IMR-90 (cell line): Measurements from ENCODE around the gene AP2B1. TPM values are rescaled to one million over a fixed set of nuclear protein-coding genes. Genes with fewer than 3 reads are reported as not detected.

Experiments
- ATAC-seq: fragments of 200-7000 bp; cut with Tn5 transposase; 2 replicates; pipeline ENCODE4 v1.9.1; 2020; ENCODE audit warnings: low read depth, mild to moderate bottlenecking, moderate library complexity
- BruUV-seq: library from RNA; stranded (reverse); fragments of 400-500 nt; replicated peaks from 2 replicates; lab custom pipeline; 2021; lab: Mats Ljungman, UMichigan
- CTCF ChIA-PET: fragments of 300-600 bp; formaldehyde crosslinking; extraction: SDS; loops from one replicate; lab custom pipeline; 2021; ENCODE audit warnings: antibody characterized with exemption; lab: Yijun Ruan, JAX
- POLR2A ChIA-PET: fragments of 300-600 bp; sonication (Branson Sonifier 250); formaldehyde crosslinking; loops from one replicate; lab custom pipeline; 2022; ENCODE audit warnings: antibody characterized with exemption; ENCODE audit not compliant: unreplicated experiment; lab: Charles Lee
- DNase-seq: peaks from one replicate; pipeline ENCODE4 v3.0.0; 2013
- H2AFZ ChIP-seq: replicated peaks from 2 replicates; pipeline ENCODE3; 2013; ENCODE audit warnings: low read length, mild to moderate bottlenecking; ENCODE audit not compliant: poor library complexity
- H2AK5ac ChIP-seq: 2 replicates; pipeline ENCODE4 v1.6.1; 2013; ENCODE audit warnings: low read depth, low read length, inconsistent platforms
- H2AK9ac ChIP-seq: replicated peaks from 2 replicates; pipeline ENCODE3; 2013; ENCODE audit warnings: mild to moderate bottlenecking, low read depth, low read length, moderate library complexity; ENCODE audit not compliant: poor library complexity
- H2BK120ac ChIP-seq: 2 replicates; pipeline ENCODE4 v1.6.1; 2013; ENCODE audit warnings: low read depth, low read length, inconsistent platforms
- H2BK15ac ChIP-seq: 3 replicates; pipeline ENCODE4 v1.6.1; 2013; ENCODE audit warnings: low read depth, low read length, inconsistent platforms
- H2BK20ac ChIP-seq: 2 replicates; pipeline ENCODE4 v1.6.1; 2013; ENCODE audit warnings: low read depth, mild to moderate bottlenecking, inconsistent platforms, low read length, moderate library complexity
- H2BK5ac ChIP-seq: 2 replicates; pipeline ENCODE4 v1.6.1; 2013; ENCODE audit warnings: mild to moderate bottlenecking, low read depth, low read length, inconsistent platforms; ENCODE audit not compliant: poor library complexity, severe bottlenecking
- H3K14ac ChIP-seq: replicated peaks from 2 replicates; pipeline ENCODE4 v1.6.1; 2013; ENCODE audit warnings: low read depth, low read length, inconsistent platforms
- H3K18ac ChIP-seq: 2 replicates; pipeline ENCODE4 v1.6.1; 2013; ENCODE audit warnings: low read depth, low read length, control low read depth
- H3K23ac ChIP-seq: 2 replicates; pipeline ENCODE4 v1.6.1; 2013; ENCODE audit warnings: low read depth, low read length, inconsistent platforms
- H3K27ac ChIP-seq: 2 replicates; pipeline ENCODE4 v1.5.1; 2013; ENCODE audit warnings: mild to moderate bottlenecking, control low read depth, low read length; ENCODE audit not compliant: insufficient read depth
- H3K27me3 ChIP-seq: 2 replicates; pipeline ENCODE4 v1.6.1; 2013; ENCODE audit warnings: low read length; ENCODE audit not compliant: control insufficient read depth, insufficient read depth
- H3K36me3 ChIP-seq: 2 replicates; pipeline ENCODE4 v1.6.1; 2013; ENCODE audit warnings: low read length, mixed read lengths; ENCODE audit not compliant: control insufficient read depth, insufficient read depth
- H3K4ac ChIP-seq: 2 replicates; pipeline ENCODE4 v1.6.1; 2013; ENCODE audit warnings: low read depth, low read length, inconsistent platforms
- H3K4me1 ChIP-seq: 2 replicates; pipeline ENCODE4 v1.6.1; 2013; ENCODE audit warnings: low read length, mixed read lengths; ENCODE audit not compliant: control insufficient read depth, insufficient read depth
- H3K4me2 ChIP-seq: 2 replicates; pipeline ENCODE4 v1.6.1; 2013; ENCODE audit warnings: low read depth, mild to moderate bottlenecking, control low read depth, low read length, moderate library complexity
- H3K4me3 ChIP-seq: 2 replicates; pipeline ENCODE4 v1.5.1; 2013; ENCODE audit warnings: low read depth, mild to moderate bottlenecking, control low read depth, low read length, moderate library complexity; ENCODE audit not compliant: insufficient read depth
- H3K56ac ChIP-seq: 2 replicates; pipeline ENCODE4 v1.6.1; 2013; ENCODE audit warnings: low read length, inconsistent platforms; ENCODE audit not compliant: insufficient read depth; ENCODE audit errors: extremely low read depth
- H3K79me1 ChIP-seq, 2 experiments: 2 replicates each; pipeline ENCODE4 v1.6.1; 2013; ENCODE audit warnings: low read length in 2 of 2, inconsistent platforms in 1 of 2, low read depth in 1 of 2
- H3K9ac ChIP-seq: 2 replicates; pipeline ENCODE4 v1.6.1; 2013; ENCODE audit warnings: low read depth, low read length, control low read depth
- H3K9me1 ChIP-seq: 2 replicates; pipeline ENCODE4 v1.6.1; 2013; ENCODE audit warnings: low read length, inconsistent platforms; ENCODE audit not compliant: insufficient read depth
- H3K9me3 ChIP-seq: 2 replicates; pipeline ENCODE4 v1.6.1; 2013; ENCODE audit warnings: low read length; ENCODE audit not compliant: control insufficient read depth, insufficient read depth
- H4K20me1 ChIP-seq: 2 replicates; pipeline ENCODE4 v1.6.1; 2013; ENCODE audit warnings: low read length, inconsistent platforms; ENCODE audit not compliant: insufficient read depth
- H4K5ac ChIP-seq: 2 replicates; pipeline ENCODE4 v1.6.1; 2013; ENCODE audit warnings: mild to moderate bottlenecking, low read depth, low read length, control low read depth
- H4K8ac ChIP-seq, 2 experiments: 2 replicates each; pipeline ENCODE4 v1.6.1; 2013; ENCODE audit warnings: low read depth in 2 of 2, low read length in 2 of 2, control low read depth in 1 of 2, inconsistent platforms in 1 of 2
- H4K91ac ChIP-seq: 2 replicates; pipeline ENCODE4 v1.6.1; 2013; ENCODE audit warnings: low read depth, low read length, inconsistent platforms; ENCODE audit not compliant: insufficient read depth
- CHD1 ChIP-seq: IDR thresholded peaks from 2 replicates; pipeline ENCODE4 v1.6.1; 2012; ENCODE audit warnings: low read depth, low read length, improper control_type of control experiment
- POLR2A ChIP-seq: IDR thresholded peaks from 2 replicates; pipeline ENCODE4 v1.6.1; 2012; ENCODE audit warnings: mild to moderate bottlenecking, low read depth, low read length
- WGBS, 2 experiments: methylation state at CpG; one replicate each; pipeline versions ENCODE4 v1.1.5 to v1.1.7; 2013; ENCODE audit warnings: missing lambda C conversion rate in 2 of 2; ENCODE audit not compliant: insufficient read length in 1 of 2; ENCODE audit errors: extremely low coverage in 2 of 2; 5-methylcytosine and 5-hydroxymethylcytosine counted together
- dilution Hi-C: fragments of 300-500 bp; cut with HindIII; formaldehyde crosslinking; loops from one replicate; pipeline ENCODE4 v1.14.3; 2018; ENCODE audit warnings: low sequenced_read_pairs; ENCODE audit not compliant: unreplicated experiment
- in situ Hi-C: fragments of 300-500 bp; cut with MboI; formaldehyde crosslinking; loops from 3 replicates; pipeline ENCODE4 v1.14.3; 2019; ENCODE audit warnings: low sequenced_read_pairs, inconsistent platforms, mixed read lengths
- intact Hi-C: fragments of 100-400 bp; cut with micrococcal nuclease; formaldehyde crosslinking; loops from 2 replicates; pipeline ENCODE4 v1.10.0; 2022
- polyA plus RNA-seq, 3 experiments: library from polyadenylated mRNA; depleted of rRNA; stranded (reverse); fragments of >200 nt; gene quantifications; 2 replicates each; pipeline ENCODE4 v1.2.3, GENCODE V29; 2012; ENCODE audit warnings: low replicate concordance in 1 of 3
- total RNA-seq: library from RNA; depleted of rRNA; stranded (reverse); fragments of >200 nt; gene quantifications from 2 replicates; pipeline ENCODE4 v1.2.3, GENCODE V29; 2012
- TF ChIP-seq, protein P1 (sequence below): conservative IDR thresholded peaks from 2 replicates; pipeline ENCODE4 v1.5.1; 2012; ENCODE audit warnings: mild to moderate bottlenecking, low read depth, low read length, improper control_type of control experiment

Gene AP2B1
- total and polyA plus RNA-seq, 2 of the 4 experiments (the other 2 are of a cell fraction) = 102 to 125 TPM

DNA sequence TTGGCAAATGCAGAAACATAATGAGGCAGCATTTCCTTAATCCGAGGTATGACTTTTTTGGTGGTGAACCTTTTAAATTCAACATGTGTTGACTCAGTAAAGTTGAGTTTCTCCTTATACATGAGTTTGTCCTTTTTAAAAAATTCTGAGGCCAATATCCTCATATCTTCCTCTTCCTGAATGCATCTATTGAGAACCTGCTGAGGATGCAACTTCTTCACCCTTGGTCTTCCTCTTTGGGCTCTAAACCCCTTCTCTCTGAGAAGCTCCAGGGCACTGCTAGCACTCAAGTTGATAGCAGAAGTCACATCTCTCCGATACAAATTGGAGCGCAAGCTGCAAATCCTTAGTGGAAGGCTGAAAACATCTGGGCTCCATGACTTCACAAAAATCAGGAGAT is 29.8 kb upstream of the AP2B1 start:
- Histone ChIP-seq H2BK5ac (no peak overlapping the region), H3K56ac (no peak overlapping the region), H3K27ac (no peak overlapping the region), H3K4ac (no peak overlapping the region), H2BK20ac (no peak overlapping the region), H2AFZ (no peak overlapping the region), H3K18ac (no peak overlapping the region), H3K9me3 (no peaks in the 10 kb centered on the region), H3K14ac (no peak overlapping the region), H4K5ac (no peak overlapping the region), H3K79me1 (no peaks in the 10 kb centered on the region), H4K8ac (no peak overlapping the region), H4K20me1 (no peaks in the 10 kb centered on the region), H3K9ac (no peak overlapping the region), H3K9me1 (no peaks in the 10 kb centered on the region), H3K4me3 (no peak overlapping the region), H2AK9ac (no peak overlapping the region), H3K4me1 (no peaks in the 10 kb centered on the region), H3K23ac (no peak overlapping the region; the same call in 1 of the 2 replicates), H2AK5ac (no peak overlapping the region), H2BK15ac (no peak overlapping the region), H2BK120ac (no peak overlapping the region), H3K27me3 (peaks cover 19% of the 10 kb centered on the region), H4K91ac (no peak overlapping the region), H3K4me2 (no peak overlapping the region), H3K36me3 (no peaks in the 10 kb centered on the region)
- in situ Hi-C loops = no loop called here
- no CpG with 5 or more reads among the region's 3 CpGs for WGBS, 2 experiments
- no peak for ATAC-seq
- ChIA-PET CTCF (no interaction called here), POLR2A (no interaction called here)
- BruUV-seq = no TSS peak
- DNase-seq = no peak
- dilution Hi-C loops = no loop called here
- intact Hi-C loops = no loop called here
- no peak for TF ChIP-seq POLR2A
- TF ChIP-seq CHD1 = no peak
- TF ChIP-seq, protein P1, sequence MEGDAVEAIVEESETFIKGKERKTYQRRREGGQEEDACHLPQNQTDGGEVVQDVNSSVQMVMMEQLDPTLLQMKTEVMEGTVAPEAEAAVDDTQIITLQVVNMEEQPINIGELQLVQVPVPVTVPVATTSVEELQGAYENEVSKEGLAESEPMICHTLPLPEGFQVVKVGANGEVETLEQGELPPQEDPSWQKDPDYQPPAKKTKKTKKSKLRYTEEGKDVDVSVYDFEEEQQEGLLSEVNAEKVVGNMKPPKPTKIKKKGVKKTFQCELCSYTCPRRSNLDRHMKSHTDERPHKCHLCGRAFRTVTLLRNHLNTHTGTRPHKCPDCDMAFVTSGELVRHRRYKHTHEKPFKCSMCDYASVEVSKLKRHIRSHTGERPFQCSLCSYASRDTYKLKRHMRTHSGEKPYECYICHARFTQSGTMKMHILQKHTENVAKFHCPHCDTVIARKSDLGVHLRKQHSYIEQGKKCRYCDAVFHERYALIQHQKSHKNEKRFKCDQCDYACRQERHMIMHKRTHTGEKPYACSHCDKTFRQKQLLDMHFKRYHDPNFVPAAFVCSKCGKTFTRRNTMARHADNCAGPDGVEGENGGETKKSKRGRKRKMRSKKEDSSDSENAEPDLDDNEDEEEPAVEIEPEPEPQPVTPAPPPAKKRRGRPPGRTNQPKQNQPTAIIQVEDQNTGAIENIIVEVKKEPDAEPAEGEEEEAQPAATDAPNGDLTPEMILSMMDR = no peak
